Panc1 (cell line): ENCODE results near the gene TUFT1. TPM values are rescaled to one million over a fixed set of nuclear protein-coding genes. Genes with fewer than 3 reads are reported as not detected.
A peak's percentile ranks its signal among the peaks of the same experiment; 100 is the strongest.

Experiments used
- ATAC-seq: fragments of 200-7000 bp; cut with Tn5 transposase; 2 replicates; pipeline ENCODE4 v1.9.1; 2020; ENCODE audit warnings: mild to moderate bottlenecking, moderate library complexity
- BruUV-seq: library from RNA; stranded (reverse); fragments of 400-500 nt; replicated peaks from 2 replicates; lab custom pipeline; 2021; lab: Mats Ljungman, UMichigan
- CTCF ChIA-PET: fragments of 300-600 bp; sonication (Branson Sonifier 250); formaldehyde crosslinking; loops from one replicate; lab custom pipeline; 2022; ENCODE audit warnings: antibody characterized with exemption; lab: Charles Lee
- POLR2A ChIA-PET: fragments of 300-600 bp; sonication (Branson Sonifier 250); formaldehyde crosslinking; loops from one replicate; lab custom pipeline; 2022; ENCODE audit warnings: antibody characterized with exemption; lab: Charles Lee
- DNase-seq: peaks from one replicate; pipeline ENCODE4 v3.0.0-alpha.2; 2010; ENCODE audit warnings: low read depth, low spot score
- H3K27ac ChIP-seq: 2 replicates; pipeline ENCODE4 v1.5.1; 2011; ENCODE audit warnings: mild to moderate bottlenecking, low read length, inconsistent platforms
- H3K27me3 ChIP-seq: fragments of 200-500 bp; sonication (Bioruptor generic); 2 replicates; pipeline ENCODE4 v1.6.0; 2014; ENCODE audit warnings: low read length, inconsistent platforms; ENCODE audit not compliant: control insufficient read depth, insufficient read depth
- H3K36me3 ChIP-seq: fragments of 200-500 bp; sonication (Bioruptor generic); 2 replicates; pipeline ENCODE4 v1.5.1; 2014; ENCODE audit warnings: inconsistent platforms, mild to moderate bottlenecking, low read length, moderate library complexity; ENCODE audit not compliant: control insufficient read depth, insufficient read depth
- H3K4me1 ChIP-seq: 2 replicates; pipeline ENCODE4 v1.5.1; 2011; ENCODE audit warnings: inconsistent platforms, mild to moderate bottlenecking, low read length, moderate library complexity; ENCODE audit not compliant: control insufficient read depth, insufficient read depth
- H3K4me3 ChIP-seq, 2 experiments: 2 replicates each; pipeline ENCODE4 v1.5.1; 2011 to 2012; ENCODE audit warnings: low read depth in 2 of 2, low read length in 2 of 2, mild to moderate bottlenecking in 2 of 2, inconsistent platforms in 1 of 2, moderate library complexity in 1 of 2
- H3K9me3 ChIP-seq: fragments of 200-500 bp; sonication (Bioruptor generic); 2 replicates; pipeline ENCODE4 v1.5.1; 2014; ENCODE audit warnings: low read depth, mild to moderate bottlenecking, inconsistent platforms, low read length, moderate library complexity; ENCODE audit not compliant: control insufficient read depth, insufficient read depth
- CTCF ChIP-seq: fragments of 450-650 bp; IDR thresholded peaks from 2 replicates; pipeline ENCODE4 v1.5.1; 2017; ENCODE audit warnings: mild to moderate bottlenecking
- POLR2AphosphoS5 ChIP-seq: IDR thresholded peaks from 2 replicates; pipeline ENCODE4 v1.6.1; 2012; ENCODE audit warnings: mild to moderate bottlenecking, low read depth, low read length, moderate library complexity
- SIN3A ChIP-seq: IDR thresholded peaks from 2 replicates; pipeline ENCODE4 v1.6.1; 2012; ENCODE audit warnings: low read depth, mild to moderate bottlenecking, low read length, moderate library complexity, borderline replicate concordance; ENCODE audit not compliant: insufficient read depth
- TCF7L2 ChIP-seq: IDR thresholded peaks from 2 replicates; pipeline ENCODE4 v1.6.1; 2011; ENCODE audit warnings: mild to moderate bottlenecking, low read depth, low read length, inconsistent platforms
- in situ Hi-C: cut with HindIII; loops from 2 replicates; pipeline ENCODE4 v1.10.0; 2016; ENCODE audit warnings: low sequenced_read_pairs, low pct_unique_long_range_greater_than_20kb
- intact Hi-C: fragments of 100-400 bp; cut with micrococcal nuclease; formaldehyde crosslinking; loops from one replicate; pipeline ENCODE4 v1.10.0; 2022; ENCODE audit not compliant: unreplicated experiment
- total RNA-seq: library from RNA; stranded (reverse); gene quantifications from one replicate; pipeline ENCODE4 v1.2.1, GENCODE V29; 2021; ENCODE audit not compliant: unreplicated experiment
- TF ChIP-seq, protein P1 (sequence below), 2 experiments: IDR thresholded peaks; 2 replicates each; pipeline ENCODE4 v1.6.1; 2011 to 2012; ENCODE audit warnings: low read depth in 2 of 2, control low read depth in 1 of 2, low read length in 1 of 2, mild to moderate bottlenecking in 1 of 2, moderate library complexity in 1 of 2; ENCODE audit not compliant: insufficient read depth in 1 of 2

TUFT1 gene
- total RNA-seq, 1 experiment from 2014 or later: 66.4 TPM

DNA sequence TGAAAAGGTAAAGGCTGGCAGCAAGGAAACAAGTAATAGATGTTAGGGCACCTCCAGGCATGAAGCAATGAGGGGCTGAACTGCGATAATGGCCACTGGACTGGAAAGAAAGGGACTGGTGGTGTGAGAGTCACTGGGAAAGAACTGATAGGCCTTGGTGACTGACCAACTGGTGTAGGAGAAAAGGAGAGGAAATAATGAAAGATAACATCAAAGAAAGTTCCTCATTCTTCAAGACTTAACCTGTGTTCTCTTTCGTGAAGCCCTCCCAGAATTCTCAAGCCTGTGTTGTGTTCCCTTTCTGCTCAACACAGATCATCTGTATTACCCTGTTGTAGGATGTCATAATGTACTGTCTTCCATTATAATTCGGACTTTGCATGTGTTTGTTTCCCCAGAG is 50.9 kb downstream of the TUFT1 start:
- intact Hi-C loops (loop anchor here (5.0 to 10.0 kb wide), 2 partner anchors 146 to 244 kb away; partner anchors contain the start of genes C2CD4D and RORC), in situ Hi-C loops (no loop called here)
- POLR2A ChIA-PET: no interaction called here
- peaks cover 4% of the 10 kb centered on the region; the same call in 1 of the 2 replicates for H3K9me3 ChIP-seq
- TF ChIP-seq CTCF: no peak
- no peak for TF ChIP-seq POLR2AphosphoS5
- TF ChIP-seq SIN3A: no peak
- TF ChIP-seq, protein P1, sequence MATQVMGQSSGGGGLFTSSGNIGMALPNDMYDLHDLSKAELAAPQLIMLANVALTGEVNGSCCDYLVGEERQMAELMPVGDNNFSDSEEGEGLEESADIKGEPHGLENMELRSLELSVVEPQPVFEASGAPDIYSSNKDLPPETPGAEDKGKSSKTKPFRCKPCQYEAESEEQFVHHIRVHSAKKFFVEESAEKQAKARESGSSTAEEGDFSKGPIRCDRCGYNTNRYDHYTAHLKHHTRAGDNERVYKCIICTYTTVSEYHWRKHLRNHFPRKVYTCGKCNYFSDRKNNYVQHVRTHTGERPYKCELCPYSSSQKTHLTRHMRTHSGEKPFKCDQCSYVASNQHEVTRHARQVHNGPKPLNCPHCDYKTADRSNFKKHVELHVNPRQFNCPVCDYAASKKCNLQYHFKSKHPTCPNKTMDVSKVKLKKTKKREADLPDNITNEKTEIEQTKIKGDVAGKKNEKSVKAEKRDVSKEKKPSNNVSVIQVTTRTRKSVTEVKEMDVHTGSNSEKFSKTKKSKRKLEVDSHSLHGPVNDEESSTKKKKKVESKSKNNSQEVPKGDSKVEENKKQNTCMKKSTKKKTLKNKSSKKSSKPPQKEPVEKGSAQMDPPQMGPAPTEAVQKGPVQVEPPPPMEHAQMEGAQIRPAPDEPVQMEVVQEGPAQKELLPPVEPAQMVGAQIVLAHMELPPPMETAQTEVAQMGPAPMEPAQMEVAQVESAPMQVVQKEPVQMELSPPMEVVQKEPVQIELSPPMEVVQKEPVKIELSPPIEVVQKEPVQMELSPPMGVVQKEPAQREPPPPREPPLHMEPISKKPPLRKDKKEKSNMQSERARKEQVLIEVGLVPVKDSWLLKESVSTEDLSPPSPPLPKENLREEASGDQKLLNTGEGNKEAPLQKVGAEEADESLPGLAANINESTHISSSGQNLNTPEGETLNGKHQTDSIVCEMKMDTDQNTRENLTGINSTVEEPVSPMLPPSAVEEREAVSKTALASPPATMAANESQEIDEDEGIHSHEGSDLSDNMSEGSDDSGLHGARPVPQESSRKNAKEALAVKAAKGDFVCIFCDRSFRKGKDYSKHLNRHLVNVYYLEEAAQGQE (IDR thresholded peaks at IDR 0.05; ENCODE audit: insufficient read depth in 1 of 2, low read depth in 2 of 2, low read length in 1 of 2): no peak
- no peak for TF ChIP-seq TCF7L2
- BruUV-seq: no TSS peak
- no peaks in the 10 kb centered on the region for H3K36me3 ChIP-seq
- H3K4me3 ChIP-seq: no peak overlapping the region
- H3K27ac ChIP-seq: no peak overlapping the region
- ATAC-seq: no peak
- no peaks in the 10 kb centered on the region for H3K27me3 ChIP-seq
- DNase-seq: no peak
- CTCF ChIA-PET: interaction anchor here (0.7 kb wide), 1 partner anchor 281 kb away, joined by 3 read pairs; no protein-coding TSS in a partner anchor
- peaks cover 3% of the 10 kb centered on the region for H3K4me1 ChIP-seq

DNA sequence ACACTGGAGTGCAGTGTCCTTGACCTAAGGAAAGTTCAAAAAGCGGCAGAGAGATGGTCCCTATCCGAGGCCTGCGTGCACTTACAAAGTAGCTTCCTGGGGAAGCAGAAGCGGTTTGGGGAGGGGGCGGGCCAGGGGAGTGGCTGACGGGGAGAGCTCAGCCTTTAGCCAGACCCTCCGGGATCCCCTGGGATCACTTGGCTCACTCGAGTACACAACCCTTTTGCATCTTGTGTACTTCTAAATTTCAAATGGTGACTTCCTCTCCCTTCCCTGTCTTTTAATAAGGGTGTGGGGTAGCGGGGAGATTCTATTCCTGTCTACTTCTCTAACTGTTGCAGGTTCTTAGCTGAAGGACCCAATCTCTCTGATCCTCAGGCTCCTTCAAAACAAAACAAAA is 53.6 kb downstream of the TUFT1 start:
- in situ Hi-C loops (no loop called here), intact Hi-C loops (loop anchor here (2.0 to 10.0 kb wide), 3 partner anchors 77 to 241 kb away; partner anchors contain the start of genes C2CD4D and RORC)

More for the DNA sequence above, 53.6 kb downstream of the TUFT1 start:
- Histone ChIP-seq H3K27ac (peak overlapping the region; percentile 52; the same call in 1 of the 2 replicates), H3K9me3 (peaks cover 4% of the 10 kb centered on the region; the same call in 1 of the 2 replicates), H3K36me3 (no peaks in the 10 kb centered on the region), H3K27me3 (no peaks in the 10 kb centered on the region), H3K4me3 (0 out of 4 replicates have a peak overlapping the region, but pooled peaks of 1 of the 2 experiments have one; percentile 18), H3K4me1 (peaks cover 17% of the 10 kb centered on the region)
- TF ChIP-seq, protein P1 (IDR thresholded peaks at IDR 0.05; ENCODE audit: insufficient read depth in 1 of 2, low read depth in 2 of 2, low read length in 1 of 2): no peak
- TF ChIP-seq TCF7L2: no peak
- no peak for TF ChIP-seq CTCF
- no peak for TF ChIP-seq POLR2AphosphoS5
- TF ChIP-seq SIN3A: no peak
- ChIA-PET POLR2A (interaction anchor here (0.6 kb wide), 1 partner anchor 127 kb away, joined by 21 read pairs; the partner anchor contains the start of gene RIIAD1), CTCF (interaction anchor here (0.6 to 1.3 kb wide), 5 partner anchors 13 to 148 kb away, joined by 3 to 6 read pairs (median 4); partner anchors contain the start of gene TUFT1)
- no peak for ATAC-seq
- no peak for DNase-seq
- no TSS peak for BruUV-seq
